ENCODE data around the gene NAA80.

GRCh38 chr3:50318615-50319014 is 19.4 kb upstream of the NAA80 start:
- TF ChIP-seq CTCF (IDR thresholded peaks at IDR 0.05) (no peak), POLR2A (IDR thresholded peaks at IDR 0.05) (no peak)

Data from adrenal gland (tissue), 5 donors.